ENCODE measurements around the gene GSS. TPM values are rescaled to one million over a fixed set of nuclear protein-coding genes. Genes with fewer than 3 reads are reported as not detected.

The GSS gene
- 100 to 1,000 TPM in 1 of 5 donors, 10 to 100 TPM in 4; 18.1 to 199 (median 54.6) TPM for total RNA-seq
- 10 to 100 TPM; 41.5 to 45.8 (median 41.6) TPM for polyA plus RNA-seq
- long read RNA-seq, donor 1, partial matches to known transcripts = 0 of 5 reads
- long read RNA-seq, donor 1, other reads (novel, unspliced or antisense) = 0 of 5 reads
- long read RNA-seq, donor 2, partial matches to known transcripts = 0 of 5 reads
- long read RNA-seq, donor 2, other reads (novel, unspliced or antisense) = 0 of 5 reads
- long read RNA-seq, donor 3, partial matches to known transcripts = 0 of 4 reads
- long read RNA-seq, donor 3, other reads (novel, unspliced or antisense) = 0 of 4 reads
- long read RNA-seq, donor 4 = 0 reads
- long read RNA-seq, donor 5, transcript GSS-201 (13 exons, 1,919 nt) = major isoform, 6 of 11 reads
- long read RNA-seq, donor 5, partial matches to known transcripts = 5 of 11 reads
- long read RNA-seq, donor 5, other reads (novel, unspliced or antisense) = 0 of 11 reads
- long read RNA-seq, donor 6, transcript GSS-201 (13 exons, 1,919 nt) = major isoform, 14 of 28 reads
- long read RNA-seq, donor 6, partial matches to known transcripts = 10 of 28 reads
- long read RNA-seq, donor 6, other reads (novel, unspliced or antisense) = 0 of 28 reads
- long read RNA-seq, donor 7, partial matches to known transcripts = 0 of 4 reads
- long read RNA-seq, donor 7, other reads (novel, unspliced or antisense) = 0 of 4 reads
- long read RNA-seq, donor 8, partial matches to known transcripts = 0 of 6 reads
- long read RNA-seq, donor 8, other reads (novel, unspliced or antisense) = 0 of 6 reads
- long read RNA-seq, donor 9, partial matches to known transcripts = 0 of 4 reads
- long read RNA-seq, donor 9, other reads (novel, unspliced or antisense) = 0 of 4 reads
- long read RNA-seq, donor 10, partial matches to known transcripts = 0 of 5 reads
- long read RNA-seq, donor 10, other reads (novel, unspliced or antisense) = 0 of 5 reads

GRCh38 chr20:34955231-34956040 is at the start of gene GSS, which contains the start of gene MYH7B:
TSS of gene GSS (minus strand) at chr20:34955806. CDS start at chr20:34951852, 3,954 bp downstream.
TSS of gene MYH7B (plus strand) at chr20:34955868. CDS start at chr20:34978006, 22,138 bp downstream.
- peak; percentile 89 to 98 (median 92) for TF ChIP-seq POLR2AphosphoS5 (IDR thresholded peaks at IDR 0.05)
- peak in 2 of 4 donors; percentile 33 to 47 for TF ChIP-seq POLR2A (IDR thresholded peaks at IDR 0.05)
- TF ChIP-seq EP300 (IDR thresholded peaks at IDR 0.05) = no peak
- peak in 5 of 7 experiments; percentile 33 to 97 (median 72) for TF ChIP-seq CTCF (IDR thresholded peaks at IDR 0.05)
- Histone ChIP-seq H3K27me3 (no peaks in the 10 kb centered on the region), H3K9me3 (no peaks in the 10 kb centered on the region), H3K4me1 (peaks cover 9 to 32% (median 24%) of the 10 kb centered on the region in 4 donors), H3K36me3 (peaks cover 0 to 13% (median 8%) of the 10 kb centered on the region in 4 donors), H3K4me3 (peak within 1 kb of the TSS; percentile 58 to 65 (median 62)), H3K27ac (peak within 1 kb of the TSS; percentile 88 to 94 (median 92))
- intact Hi-C loops (cut with DNase I; ENCODE audit: low total_unique reads) = loop anchor here (5.0 kb wide), 1 partner anchor 83 kb away; the partner anchor contains the start of gene GGT7
- DNase-seq = peak; percentile 99 to 100
- 0% methylated on average over 42 to 62 of the region's 62 CpGs for WGBS, 5 donors

- intact Hi-C loops (cut with DNase I; ENCODE audit: low total_unique reads) = no loop called here
These were observed 49.3 kb upstream of the GSS start for GRCh38 chr20:35004749-35005462.

More at GRCh38 chr20:35004749-35005462, 49.3 kb upstream of the GSS start:
- WGBS, 5 donors = 88 to 94% (median 92%) methylated on average over 20 of the region's 20 CpGs
- Histone ChIP-seq H3K4me1 (no peaks in the 10 kb centered on the region), H3K27me3 (no peaks in the 10 kb centered on the region), H3K36me3 (peaks cover 97 to 100% (median 100%) of the 10 kb centered on the region in 4 donors), H3K4me3 (no peak overlapping the region), H3K27ac (no peak overlapping the region), H3K9me3 (no peaks in the 10 kb centered on the region)
- no peak for TF ChIP-seq POLR2A (IDR thresholded peaks at IDR 0.05)
- TF ChIP-seq CTCF (IDR thresholded peaks at IDR 0.05) = no peak
- no peak for TF ChIP-seq POLR2AphosphoS5 (IDR thresholded peaks at IDR 0.05)
- no peak for TF ChIP-seq EP300 (IDR thresholded peaks at IDR 0.05)
- no peak for DNase-seq

Data from stomach (tissue), 19 donors.